ENCODE measurements around the gene PRKAG2. TPM values are rescaled to one million over a fixed set of nuclear protein-coding genes. Genes with fewer than 3 reads are reported as not detected.
"Not testable (repeated sequence)": the region's sequence is repeated elsewhere in the genome, so short reads cannot be mapped to it uniquely, and the experiment has no call there.

The PRKAG2 gene
- total RNA-seq, 1 donor: 13.2 TPM

GRCh38 chr7:151852486-151853396, 24.2 kb downstream of the PRKAG2 start:
- no peak for DNase-seq (ENCODE audit: low read depth in 2 of 3, low spot score in 2 of 3)

GRCh38 chr7:151851782-151852181, 25.1 kb downstream of the PRKAG2 start:
- peak in 2 of 3 donors; percentile 37 to 48 for DNase-seq (ENCODE audit: low read depth in 2 of 3, low spot score in 2 of 3)

- peak in 2 of 3 donors; percentile 69 for DNase-seq (ENCODE audit: low read depth in 2 of 3, low spot score in 2 of 3)
Measured at GRCh38 chr7:151851145-151851751, 25.7 kb downstream of the PRKAG2 start.

GRCh38 chr7:151850491-151851124, 26.3 kb downstream of the PRKAG2 start:
- DNase-seq (ENCODE audit: low read depth in 2 of 3, low spot score in 2 of 3): peak in 1 of 3 donors; percentile 5

GRCh38 chr7:151849879-151850260, 27.0 kb downstream of the PRKAG2 start:
- no peak for DNase-seq (ENCODE audit: low read depth in 2 of 3, low spot score in 2 of 3)

- no peak for DNase-seq (ENCODE audit: low read depth in 2 of 3, low spot score in 2 of 3)
Measured at GRCh38 chr7:151849008-151849878, 27.7 kb downstream of the PRKAG2 start.

GRCh38 chr7:151847681-151848081, 29.2 kb downstream of the PRKAG2 start:
- no peak for DNase-seq (ENCODE audit: low read depth in 2 of 3, low spot score in 2 of 3)

GRCh38 chr7:151847136-151847535, 29.8 kb downstream of the PRKAG2 start:
- no peak for DNase-seq (ENCODE audit: low read depth in 2 of 3, low spot score in 2 of 3)

- DNase-seq (ENCODE audit: low read depth in 2 of 3, low spot score in 2 of 3): no peak
Measured at GRCh38 chr7:151845412-151846205, 31.3 kb downstream of the PRKAG2 start.

- DNase-seq (ENCODE audit: low read depth in 2 of 3, low spot score in 2 of 3): no peak
Measured at GRCh38 chr7:151844825-151845200, 32.1 kb downstream of the PRKAG2 start.

GRCh38 chr7:151844071-151844824, 32.7 kb downstream of the PRKAG2 start:
- DNase-seq (ENCODE audit: low read depth in 2 of 3, low spot score in 2 of 3): no peak

GRCh38 chr7:151843181-151843580, 33.7 kb downstream of the PRKAG2 start:
- DNase-seq (ENCODE audit: low read depth in 2 of 3, low spot score in 2 of 3): no peak

- DNase-seq (ENCODE audit: low read depth in 2 of 3, low spot score in 2 of 3): not testable (repeated sequence)
Measured at GRCh38 chr7:151841395-151842051, 35.4 kb downstream of the PRKAG2 start.

- no peak for DNase-seq (ENCODE audit: low read depth in 2 of 3, low spot score in 2 of 3)
Measured at GRCh38 chr7:151840088-151840910, 36.6 kb downstream of the PRKAG2 start.

GRCh38 chr7:151839451-151839921, 37.4 kb downstream of the PRKAG2 start:
- DNase-seq (ENCODE audit: low read depth in 2 of 3, low spot score in 2 of 3): no peak

GRCh38 chr7:151838861-151839381, 38.0 kb downstream of the PRKAG2 start:
- peak in 2 of 3 donors; percentile 68 to 82 for DNase-seq (ENCODE audit: low read depth in 2 of 3, low spot score in 2 of 3)

- DNase-seq (ENCODE audit: low read depth in 2 of 3, low spot score in 2 of 3): no peak
Measured at GRCh38 chr7:151838072-151838471, 38.8 kb downstream of the PRKAG2 start.

Measured in hematopoietic multipotent progenitor cell (in vitro differentiated cells).